ENCODE measurements around the gene TSPAN14. TPM values are rescaled to one million over a fixed set of nuclear protein-coding genes. Genes with fewer than 3 reads are reported as not detected.

Gene TSPAN14
- total and polyA plus RNA-seq, 2 of the 13 experiments (the other 11 are each of a cell fraction or from before 2014, with no cell fraction given): 24.1 to 80.6 TPM

DNA sequence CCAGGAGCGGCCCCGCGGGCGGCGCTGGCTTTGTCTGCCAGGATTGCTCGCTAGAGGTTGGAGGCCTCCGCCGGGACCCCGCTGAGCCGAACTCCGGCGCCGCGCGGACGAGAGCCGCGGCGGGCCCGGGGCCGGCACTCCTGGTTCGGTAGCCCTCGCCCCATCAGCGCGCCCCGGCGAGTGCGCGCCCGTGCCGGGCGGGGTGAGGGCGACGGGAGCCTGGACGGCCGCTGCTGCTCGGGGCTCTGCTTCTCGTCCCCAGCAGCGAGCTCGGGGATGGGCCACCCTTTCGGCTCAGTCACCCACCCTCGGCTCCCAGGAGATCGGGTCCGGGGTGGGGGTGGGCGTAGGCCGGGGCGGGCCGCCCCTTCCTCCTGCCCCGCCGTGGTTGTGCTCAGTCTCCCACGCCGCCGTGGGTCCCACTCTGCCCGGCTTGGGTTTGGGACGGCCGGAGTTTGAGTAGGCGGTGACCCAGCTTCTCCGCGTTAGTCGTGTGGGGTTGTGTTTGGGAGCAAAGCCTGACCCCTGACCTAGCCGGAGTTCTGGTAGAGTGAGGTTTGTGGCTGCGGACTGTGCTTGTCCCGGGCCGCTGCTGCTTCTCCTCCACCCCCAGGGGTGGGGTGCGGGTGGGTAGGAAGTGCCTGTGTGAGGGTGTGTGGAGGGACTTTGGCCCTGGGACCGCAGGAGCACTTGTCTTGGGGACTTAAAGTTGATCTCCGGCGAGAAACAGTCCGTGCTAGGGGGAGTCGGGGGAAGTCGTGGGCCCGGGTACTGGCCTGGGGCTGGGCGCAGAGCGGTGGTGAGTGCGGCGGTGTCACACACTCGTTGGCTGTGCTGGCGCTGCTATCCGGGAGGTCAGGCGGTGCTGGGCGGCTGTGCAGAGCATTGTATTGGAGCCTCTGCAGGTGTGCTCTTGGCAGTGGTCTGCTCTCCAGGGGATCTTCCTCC is 677 bp downstream of the TSPAN14 start (continued):
- TF ChIP-seq ISX (CRISPR knock-in tag; conservative IDR thresholded peaks at IDR 0.05) (no peak), KDM5B (CRISPR knock-in tag; IDR thresholded peaks at IDR 0.05; ENCODE audit: borderline replicate concordance) (no peak), ZNF264 (CRISPR knock-in tag; IDR thresholded peaks at IDR 0.05) (no peak), ZNF230 (CRISPR knock-in tag; IDR thresholded peaks at IDR 0.05) (no peak), MIER2 (CRISPR knock-in tag; IDR thresholded peaks at IDR 0.05) (no peak), ZNF564 (CRISPR knock-in tag; IDR thresholded peaks at IDR 0.05) (peak; percentile 33; the same call in 1 of the 2 replicates), TGIF2 (CRISPR knock-in tag; IDR thresholded peaks at IDR 0.05) (no peak), MLXIP (CRISPR knock-in tag; IDR thresholded peaks at IDR 0.05; ENCODE audit: borderline replicate concordance) (no peak), MAFK (conservative IDR thresholded peaks at IDR 0.05 in 1 of 2, IDR thresholded peaks at IDR 0.05 in 1 of 2; ENCODE audit: low read length in 2 of 2) (no peak), NBN (conservative IDR thresholded peaks at IDR 0.05) (no peak), ZBTB42 (CRISPR knock-in tag; IDR thresholded peaks at IDR 0.05) (no peak), GFI1 (CRISPR knock-in tag; IDR thresholded peaks at IDR 0.05; ENCODE audit: borderline replicate concordance) (no peak), ZNF619 (CRISPR knock-in tag; IDR thresholded peaks at IDR 0.05) (no peak), PHF21A (CRISPR knock-in tag; IDR thresholded peaks at IDR 0.05) (no peak), ZNF441 (CRISPR knock-in tag; IDR thresholded peaks at IDR 0.05; ENCODE audit: borderline replicate concordance) (no peak; the same call in 1 of the 2 replicates), CCAR2 (optimal IDR thresholded peaks at IDR 0.05; ENCODE audit: low read depth, low read length) (no peak), ZNF10 (CRISPR knock-in tag; IDR thresholded peaks at IDR 0.05; ENCODE audit: borderline replicate concordance, low read depth) (no peak), HIVEP1 (CRISPR knock-in tag; IDR thresholded peaks at IDR 0.05) (no peak), TFAP4 (IDR thresholded peaks at IDR 0.05; ENCODE audit: borderline replicate concordance, low read depth) (no peak), ZBTB7B (CRISPR knock-in tag; IDR thresholded peaks at IDR 0.05) (peak; percentile 31; the same call in 1 of the 2 replicates), CREM (IDR thresholded peaks at IDR 0.05) (no peak), CREM (CRISPR knock-in tag; IDR thresholded peaks at IDR 0.05) (no peak), CBX5 (CRISPR knock-in tag; IDR thresholded peaks at IDR 0.05; ENCODE audit: borderline replicate concordance) (no peak), SALL2 (CRISPR knock-in tag; IDR thresholded peaks at IDR 0.05) (0 out of 2 replicates have a peak, but pooled peaks have one; percentile 34)
- TF ChIP-seq, protein P1, sequence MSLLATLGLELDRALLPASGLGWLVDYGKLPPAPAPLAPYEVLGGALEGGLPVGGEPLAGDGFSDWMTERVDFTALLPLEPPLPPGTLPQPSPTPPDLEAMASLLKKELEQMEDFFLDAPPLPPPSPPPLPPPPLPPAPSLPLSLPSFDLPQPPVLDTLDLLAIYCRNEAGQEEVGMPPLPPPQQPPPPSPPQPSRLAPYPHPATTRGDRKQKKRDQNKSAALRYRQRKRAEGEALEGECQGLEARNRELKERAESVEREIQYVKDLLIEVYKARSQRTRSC (CRISPR knock-in tag; IDR thresholded peaks at IDR 0.05; ENCODE audit: low read depth): no peak
- TF ChIP-seq, protein P2, sequence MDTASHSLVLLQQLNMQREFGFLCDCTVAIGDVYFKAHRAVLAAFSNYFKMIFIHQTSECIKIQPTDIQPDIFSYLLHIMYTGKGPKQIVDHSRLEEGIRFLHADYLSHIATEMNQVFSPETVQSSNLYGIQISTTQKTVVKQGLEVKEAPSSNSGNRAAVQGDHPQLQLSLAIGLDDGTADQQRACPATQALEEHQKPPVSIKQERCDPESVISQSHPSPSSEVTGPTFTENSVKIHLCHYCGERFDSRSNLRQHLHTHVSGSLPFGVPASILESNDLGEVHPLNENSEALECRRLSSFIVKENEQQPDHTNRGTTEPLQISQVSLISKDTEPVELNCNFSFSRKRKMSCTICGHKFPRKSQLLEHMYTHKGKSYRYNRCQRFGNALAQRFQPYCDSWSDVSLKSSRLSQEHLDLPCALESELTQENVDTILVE (CRISPR knock-in tag; IDR thresholded peaks at IDR 0.05): no peak
